Mucosa of rectum (tissue), 2 donors: Measurements from ENCODE around the gene MAPK8IP3.

Source experiments
- H3K27ac ChIP-seq, 2 donors: one replicate each; pipeline ENCODE4 v1.7.0; 2013; ENCODE audit warnings: inconsistent platforms in 2 of 2, low read depth in 2 of 2, low read length in 2 of 2
- H3K27me3 ChIP-seq, 2 donors: one replicate each; pipeline ENCODE4 v1.7.0; 2013; ENCODE audit warnings: low read length in 2 of 2; ENCODE audit not compliant: control insufficient read depth in 2 of 2, insufficient read depth in 2 of 2
- H3K36me3 ChIP-seq, 2 donors: one replicate each; pipeline ENCODE4 v1.7.0; 2013; ENCODE audit warnings: low read length in 2 of 2; ENCODE audit not compliant: control insufficient read depth in 2 of 2, insufficient read depth in 2 of 2
- H3K4me1 ChIP-seq, 2 donors: one replicate each; pipeline ENCODE4 v1.7.0; 2013; ENCODE audit warnings: low read length in 2 of 2, mild to moderate bottlenecking in 1 of 2; ENCODE audit not compliant: control insufficient read depth in 2 of 2, insufficient read depth in 2 of 2
- H3K4me3 ChIP-seq, 2 donors: one replicate each; pipeline ENCODE4 v1.7.0; 2013; ENCODE audit warnings: low read length in 2 of 2
- H3K9ac ChIP-seq, 2 donors: one replicate each; pipeline ENCODE4 v1.7.0; 2013; ENCODE audit warnings: low read length in 2 of 2, low read depth in 1 of 2, mild to moderate bottlenecking in 1 of 2
- H3K9me3 ChIP-seq, 2 donors: one replicate each; pipeline ENCODE4 v1.7.0; 2013; ENCODE audit warnings: low read length in 2 of 2; ENCODE audit not compliant: control insufficient read depth in 2 of 2
- donor health status: healthy.
- donor health status: Normal muscosa, but diverticular disease.

MAPK8IP3 gene

GRCh38 chr16:1677942-1678499 lies 28.0 kb upstream of the MAPK8IP3 start, which contains the start of gene JPT2:
Gene JPT2 (plus strand): TSS chr16:1678279. CDS start chr16:1678313, 34 bp downstream.
- Histone ChIP-seq H3K27ac (peak within 1 kb of the TSS; percentile 71 to 81), H3K27me3 (no peaks in the 10 kb centered on the region), H3K36me3 (peaks cover 20 to 27% of the 10 kb centered on the region in 2 donors), H3K9ac (peak within 1 kb of the TSS; percentile 74 to 75), H3K4me1 (peaks cover 5 to 6% of the 10 kb centered on the region in 2 donors), H3K9me3 (no peaks in the 10 kb centered on the region), H3K4me3 (peak within 1 kb of the TSS; percentile 76 to 77)

GRCh38 chr16:1678500-1679098 lies 27.4 kb upstream of the MAPK8IP3 start:
- peak overlapping the region; percentile 71 to 81 for H3K27ac ChIP-seq
- no peaks in the 10 kb centered on the region for H3K27me3 ChIP-seq
- peak overlapping the region; percentile 76 to 77 for H3K4me3 ChIP-seq
- H3K4me1 ChIP-seq = peaks cover 5 to 6% of the 10 kb centered on the region in 2 donors
- H3K9ac ChIP-seq = peak overlapping the region; percentile 74 to 75
- H3K9me3 ChIP-seq = no peaks in the 10 kb centered on the region
- H3K36me3 ChIP-seq = peaks cover 15 to 25% of the 10 kb centered on the region in 2 donors

- H3K9ac ChIP-seq = no peak overlapping the region
Measured at GRCh38 chr16:1680361-1680760, 25.6 kb upstream of the MAPK8IP3 start.

GRCh38 chr16:1681032-1681431 lies 25.0 kb upstream of the MAPK8IP3 start:
- no peak overlapping the region for H3K9ac ChIP-seq
- H3K36me3 ChIP-seq = peaks cover 9 to 17% of the 10 kb centered on the region in 2 donors
- H3K9me3 ChIP-seq = no peaks in the 10 kb centered on the region
- H3K27me3 ChIP-seq = no peaks in the 10 kb centered on the region
- H3K27ac ChIP-seq = no peak overlapping the region
- H3K4me1 ChIP-seq = peaks cover 5 to 6% of the 10 kb centered on the region in 2 donors
- H3K4me3 ChIP-seq = no peak overlapping the region

More at GRCh38 chr16:1680361-1680760, 25.6 kb upstream of the MAPK8IP3 start:
- H3K27ac ChIP-seq = no peak overlapping the region
- no peak overlapping the region for H3K4me3 ChIP-seq
- no peaks in the 10 kb centered on the region for H3K27me3 ChIP-seq
- no peaks in the 10 kb centered on the region for H3K9me3 ChIP-seq
- H3K4me1 ChIP-seq = peaks cover 5 to 6% of the 10 kb centered on the region in 2 donors
- peaks cover 10 to 16% of the 10 kb centered on the region in 2 donors for H3K36me3 ChIP-seq

DNA sequence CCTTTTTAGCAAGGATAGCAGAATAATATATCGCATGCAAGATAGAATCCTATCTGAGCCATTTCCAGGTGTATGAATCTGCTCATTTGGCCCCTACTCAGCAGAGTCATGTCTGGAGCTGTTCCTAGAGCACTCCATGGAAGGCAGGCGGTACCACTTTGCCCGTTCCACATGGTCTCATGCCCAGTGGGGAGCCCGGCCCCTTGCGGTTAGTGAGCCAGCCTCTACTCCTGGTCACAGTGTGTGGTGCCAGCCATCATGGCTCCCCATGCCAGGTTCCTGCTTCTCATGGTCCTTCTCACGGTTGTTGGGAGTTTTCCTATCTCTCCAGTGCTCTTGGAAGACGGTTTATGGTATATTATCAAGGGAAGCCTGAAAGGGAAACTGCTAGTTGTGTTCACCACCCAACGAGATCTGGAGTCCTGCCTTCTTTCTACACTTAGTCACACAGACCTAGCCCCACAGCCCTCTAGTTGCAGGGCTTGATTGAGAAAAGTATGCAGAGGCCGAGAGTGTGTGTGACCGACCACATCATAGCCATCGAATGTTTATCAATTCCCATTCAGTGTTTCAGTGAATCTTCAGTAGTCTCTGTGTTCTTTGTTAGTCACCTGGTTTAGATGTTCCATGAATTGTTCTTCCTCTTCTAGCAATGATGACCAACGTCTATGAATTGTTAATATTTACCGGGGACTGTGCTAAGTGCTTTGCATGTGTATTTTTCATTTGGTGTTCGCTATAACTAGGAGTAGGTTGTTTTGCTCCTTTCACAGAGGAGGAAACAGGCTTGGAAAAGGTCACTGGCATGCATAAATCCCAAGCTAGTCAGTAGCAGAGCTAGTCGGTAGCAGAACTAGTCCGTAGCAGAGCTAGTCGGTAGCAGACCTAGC lies 18.3 kb upstream of the MAPK8IP3 start:
- Histone ChIP-seq H3K36me3 (peaks cover 27 to 60% of the 10 kb centered on the region in 2 donors), H3K9me3 (no peaks in the 10 kb centered on the region), H3K4me1 (no peaks in the 10 kb centered on the region), H3K4me3 (no peak overlapping the region), H3K27me3 (no peaks in the 10 kb centered on the region), H3K9ac (no peak overlapping the region), H3K27ac (no peak overlapping the region)

DNA sequence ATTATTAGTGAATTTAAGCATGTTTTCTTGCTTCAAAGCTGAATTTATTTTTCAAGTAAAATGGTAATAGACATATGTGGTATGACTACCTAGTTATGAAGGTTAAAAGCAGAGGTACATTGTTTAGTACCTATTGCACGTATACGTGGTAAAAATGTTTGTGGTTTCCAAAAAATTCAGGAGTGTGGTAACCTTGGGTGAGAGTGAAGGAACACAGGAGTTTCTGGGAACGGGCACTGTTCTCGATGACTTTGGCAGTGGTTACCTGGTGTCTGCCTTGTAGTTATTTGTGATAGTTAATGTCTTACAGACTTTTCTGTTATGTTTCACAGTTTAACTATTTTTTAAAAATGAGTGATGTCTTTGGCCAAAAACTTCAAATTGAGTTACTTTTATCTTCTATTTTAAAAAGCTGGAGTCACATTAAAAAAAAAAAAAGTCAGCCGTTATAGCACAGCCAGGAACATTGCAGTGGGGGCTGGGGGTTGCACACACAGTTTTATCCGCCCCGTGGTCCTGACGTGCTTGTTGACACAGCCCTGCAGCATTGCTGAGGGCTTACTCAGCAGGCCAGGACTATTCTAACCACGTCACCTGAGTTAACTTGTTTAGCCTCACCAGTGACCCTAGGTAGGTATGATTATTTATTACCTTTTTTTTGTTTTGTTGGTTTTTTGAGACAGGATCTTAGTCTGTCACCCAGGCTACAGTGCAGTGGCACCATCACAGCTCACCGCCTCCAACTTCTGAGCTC lies 17.0 kb upstream of the MAPK8IP3 start:
- Histone ChIP-seq H3K4me1 (no peaks in the 10 kb centered on the region), H3K27me3 (no peaks in the 10 kb centered on the region), H3K9ac (no peak overlapping the region), H3K27ac (no peak overlapping the region), H3K9me3 (no peaks in the 10 kb centered on the region), H3K4me3 (no peak overlapping the region), H3K36me3 (peaks cover 36 to 66% of the 10 kb centered on the region in 2 donors)

GRCh38 chr16:1689853-1690252 lies 16.1 kb upstream of the MAPK8IP3 start:
- Histone ChIP-seq H3K27ac (no peak overlapping the region), H3K9me3 (no peaks in the 10 kb centered on the region), H3K4me3 (no peak overlapping the region), H3K36me3 (peaks cover 37 to 70% of the 10 kb centered on the region in 2 donors), H3K27me3 (no peaks in the 10 kb centered on the region), H3K9ac (no peak overlapping the region), H3K4me1 (no peaks in the 10 kb centered on the region)

DNA sequence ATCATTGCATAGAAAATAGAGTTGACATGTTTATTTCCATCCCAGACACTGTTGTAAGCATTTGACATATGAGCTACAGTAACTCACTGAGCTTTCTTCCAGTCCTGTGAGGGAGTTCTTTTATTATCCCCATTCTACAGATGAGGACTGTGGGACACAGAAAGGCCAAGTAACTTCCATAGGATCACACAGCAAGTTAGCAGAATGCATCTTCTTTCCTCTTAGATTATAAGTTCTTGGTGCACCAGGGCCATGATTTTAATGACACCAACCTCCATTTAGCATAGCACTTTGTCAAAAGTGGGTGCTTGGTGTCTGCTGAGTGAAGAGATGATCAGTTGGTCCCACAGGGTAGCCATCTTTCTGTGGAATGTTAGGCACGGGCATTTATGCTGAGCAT lies 15.2 kb upstream of the MAPK8IP3 start:
- no peaks in the 10 kb centered on the region for H3K9me3 ChIP-seq
- H3K36me3 ChIP-seq = peaks cover 35 to 63% of the 10 kb centered on the region in 2 donors
- H3K9ac ChIP-seq = no peak overlapping the region
- H3K4me1 ChIP-seq = no peaks in the 10 kb centered on the region
- no peak overlapping the region for H3K27ac ChIP-seq
- H3K4me3 ChIP-seq = no peak overlapping the region
- H3K27me3 ChIP-seq = no peaks in the 10 kb centered on the region

- Histone ChIP-seq H3K4me3 (no peak overlapping the region), H3K9me3 (no peaks in the 10 kb centered on the region), H3K9ac (no peak overlapping the region), H3K36me3 (peaks cover 36 to 62% of the 10 kb centered on the region in 2 donors), H3K27me3 (no peaks in the 10 kb centered on the region), H3K4me1 (no peaks in the 10 kb centered on the region), H3K27ac (no peak overlapping the region)
Measured at GRCh38 chr16:1691276-1691675, 14.7 kb upstream of the MAPK8IP3 start.
